Head of caudate nucleus (tissue), 42 donors: ENCODE measurements around the gene ATP2A1.

Experiments used
- DNase-seq, 42 donors: peaks; one replicate each; pipeline versions ENCODE4 v3.0.0 to v3.0.0-alpha.2; 2020 to 2021; ENCODE audit warnings: mixed read lengths in 7 of 42
- intact Hi-C: fragments of 100-400 bp; cut with DNase I; formaldehyde crosslinking; loops from one replicate; pipeline ENCODE4 v1.15.0; 2022

The ATP2A1 gene

DNA sequence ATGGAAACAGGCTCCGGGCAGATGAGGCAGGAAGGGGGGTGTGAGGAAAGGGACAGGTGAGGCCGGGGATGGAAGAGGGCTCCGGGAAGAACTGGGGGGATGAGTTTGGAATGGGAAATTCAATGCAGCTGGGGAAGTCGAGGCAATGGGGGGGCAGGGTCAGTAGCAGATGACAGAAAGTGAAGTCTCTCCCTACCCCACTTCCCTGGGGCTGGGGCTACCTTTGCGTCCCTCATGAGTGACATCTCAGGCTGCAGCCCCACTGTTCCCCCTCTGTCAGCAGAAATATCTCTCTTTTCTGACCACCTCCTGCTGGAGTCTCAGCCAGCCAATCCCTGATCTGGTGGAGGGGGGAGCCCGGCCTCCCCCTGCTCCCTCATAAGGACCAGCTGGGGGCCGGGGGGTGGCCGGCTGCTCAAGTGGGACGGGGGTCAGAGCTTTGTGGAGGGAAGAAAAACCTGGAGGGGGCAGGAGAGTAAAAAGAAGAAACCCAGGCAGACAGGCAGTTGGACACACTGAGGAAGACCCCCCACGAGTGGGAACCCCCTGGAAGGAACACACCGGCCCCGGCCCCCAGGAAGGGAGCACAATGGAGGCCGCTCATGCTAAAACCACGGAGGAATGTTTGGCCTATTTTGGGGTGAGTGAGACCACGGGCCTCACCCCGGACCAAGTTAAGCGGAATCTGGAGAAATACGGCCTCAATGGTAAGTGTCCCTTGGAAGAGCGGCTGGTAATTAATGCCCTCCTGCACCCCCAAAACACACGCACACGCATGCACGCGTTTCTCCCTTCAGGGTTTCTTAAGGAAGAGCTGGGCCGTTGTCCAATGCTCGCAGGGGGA lies at the start of gene ATP2A1:
Gene ATP2A1, plus strand, starts transcription at position 406 of the 844 bp plus-strand sequence. Its CDS starts 184 bp downstream, at position 590.
- DNase-seq, result no peak
- intact Hi-C loops, result no loop called here

- intact Hi-C loops, result no loop called here
- DNase-seq, result no peak
These were observed 48.5 kb upstream of the ATP2A1 start for GRCh38 chr16:28829747-28830146.

- intact Hi-C loops, result no loop called here
- DNase-seq, result no peak
These were observed 47.8 kb upstream of the ATP2A1 start for GRCh38 chr16:28830531-28830930.

GRCh38 chr16:28834349-28834748 lies 43.9 kb upstream of the ATP2A1 start:
- intact Hi-C loops, result no loop called here
- DNase-seq, result no peak

- intact Hi-C loops, result no loop called here
- DNase-seq, result no peak
These were observed 43.1 kb upstream of the ATP2A1 start for GRCh38 chr16:28834873-28835863.

DNA sequence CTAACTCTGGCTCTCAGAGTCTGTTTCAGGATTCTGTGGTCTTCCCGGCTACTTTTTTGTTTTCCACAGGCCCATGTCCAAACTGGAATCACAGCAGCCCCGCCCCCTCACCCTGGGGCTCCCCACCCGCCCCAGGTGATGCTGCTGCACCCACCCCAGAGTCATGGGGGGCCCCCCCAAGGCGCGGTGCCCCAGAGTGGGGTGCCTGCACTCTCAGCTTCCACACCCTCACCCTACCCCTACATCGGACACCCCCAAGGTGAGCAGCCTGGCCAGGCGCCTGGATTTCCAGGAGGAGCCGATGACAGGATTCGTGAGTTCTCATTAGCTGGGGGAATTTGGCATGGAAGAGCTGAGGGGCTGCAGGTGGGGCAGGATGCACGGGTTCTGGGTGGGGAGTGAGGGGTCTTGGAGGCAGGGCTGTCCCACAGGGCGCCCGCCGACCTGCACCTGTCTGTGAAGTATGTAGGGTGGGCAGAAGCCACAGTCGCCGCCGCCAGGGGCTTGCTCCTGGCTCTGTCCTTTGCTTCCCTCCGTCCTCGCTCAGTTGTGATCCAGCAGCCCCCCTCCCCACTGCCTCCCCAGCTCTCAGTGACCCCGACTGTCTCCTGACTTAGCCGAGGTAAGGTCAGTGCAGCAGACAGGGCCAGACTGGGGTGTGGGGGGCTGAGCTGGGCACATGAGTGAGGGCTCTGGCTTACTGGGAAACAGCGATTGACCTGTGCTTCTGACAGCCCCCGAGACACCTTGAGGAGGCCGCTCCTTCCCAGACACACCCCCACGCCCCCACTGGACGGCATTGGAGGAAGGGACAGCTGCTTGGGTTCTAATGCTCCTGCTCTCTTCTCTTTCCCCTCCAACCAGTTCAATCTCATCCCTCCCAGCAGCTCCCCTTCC lies 42.2 kb upstream of the ATP2A1 start:
- DNase-seq, result no peak
- intact Hi-C loops, result no loop called here

DNA sequence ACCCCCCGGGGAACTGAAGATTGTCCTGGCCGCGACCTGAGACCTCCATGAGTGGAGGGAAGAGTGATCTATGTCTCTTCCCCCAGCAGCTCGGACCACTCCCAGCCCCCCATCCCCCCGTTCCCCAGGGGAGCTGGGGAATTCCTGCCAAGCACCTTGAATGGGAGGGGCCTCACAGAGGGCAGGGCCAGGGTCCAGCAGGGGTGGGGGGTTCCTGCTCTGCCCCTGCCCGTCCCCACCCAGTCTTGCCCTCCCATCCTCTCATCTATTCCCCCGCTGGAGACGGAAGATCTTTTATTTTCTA lies 41.6 kb upstream of the ATP2A1 start:
- DNase-seq, result no peak
- intact Hi-C loops, result no loop called here

GRCh38 chr16:28837672-28838557 lies 40.4 kb upstream of the ATP2A1 start:
- intact Hi-C loops, result no loop called here
- DNase-seq, result no peak

- intact Hi-C loops, result no loop called here
These were observed 39.8 kb upstream of the ATP2A1 start for GRCh38 chr16:28838558-28838918.

DNA sequence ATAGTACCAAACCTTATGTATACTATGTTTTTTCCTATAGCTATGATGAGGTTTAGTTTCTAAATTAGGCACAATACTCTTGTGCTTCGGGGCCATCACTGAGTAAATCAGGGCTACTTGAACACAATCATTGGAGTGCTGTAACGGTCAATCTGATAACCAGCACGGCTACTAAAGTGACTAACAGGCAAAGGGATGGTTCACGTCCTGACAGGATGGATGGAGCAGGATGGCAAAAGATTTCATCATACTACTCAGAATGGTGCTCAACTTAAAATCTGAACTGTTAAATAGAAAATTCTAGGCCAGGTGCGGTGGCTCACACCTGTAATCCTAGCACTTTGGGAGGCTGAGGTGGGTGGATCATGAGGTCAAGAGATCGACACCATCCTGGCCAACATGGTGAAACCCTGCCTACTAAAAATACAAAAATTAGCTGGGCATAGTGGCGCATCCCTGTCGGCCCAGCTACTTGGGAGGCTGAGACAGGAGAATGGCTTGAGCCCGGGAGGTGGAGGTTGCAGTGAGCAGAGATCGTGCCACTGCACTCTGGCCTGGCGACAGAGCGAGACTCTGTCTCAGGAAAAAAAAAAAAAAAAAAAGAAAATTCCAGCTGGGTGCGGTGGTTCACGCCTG lies 39.2 kb upstream of the ATP2A1 start:
- intact Hi-C loops, result no loop called here
- DNase-seq, result no peak

More at GRCh38 chr16:28838558-28838918, 39.8 kb upstream of the ATP2A1 start:
- DNase-seq, result no peak

DNA sequence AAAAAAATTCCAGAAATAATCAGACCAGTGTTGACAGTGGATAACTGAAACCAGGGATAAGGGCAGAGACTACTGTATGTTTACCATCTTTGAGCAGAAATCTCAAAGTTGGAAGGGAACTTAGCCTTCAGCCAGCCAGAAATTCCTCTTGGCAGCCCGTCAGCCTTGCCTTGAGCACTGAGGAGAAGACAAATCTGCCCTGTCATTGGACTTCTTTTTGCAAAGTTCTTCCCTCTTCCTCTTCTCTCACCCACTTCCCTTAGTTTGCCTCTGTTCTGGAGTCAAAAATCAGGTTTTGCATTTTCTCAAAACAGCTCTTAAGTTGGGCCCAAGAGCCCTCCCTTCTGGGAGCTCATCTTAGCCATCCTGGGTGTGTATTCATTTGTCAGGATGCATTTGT lies 38.4 kb upstream of the ATP2A1 start:
- DNase-seq, result no peak
- intact Hi-C loops, result loop anchor here (10.0 kb wide), 1 partner anchor 105 kb away; no protein-coding TSS in a partner anchor

DNA sequence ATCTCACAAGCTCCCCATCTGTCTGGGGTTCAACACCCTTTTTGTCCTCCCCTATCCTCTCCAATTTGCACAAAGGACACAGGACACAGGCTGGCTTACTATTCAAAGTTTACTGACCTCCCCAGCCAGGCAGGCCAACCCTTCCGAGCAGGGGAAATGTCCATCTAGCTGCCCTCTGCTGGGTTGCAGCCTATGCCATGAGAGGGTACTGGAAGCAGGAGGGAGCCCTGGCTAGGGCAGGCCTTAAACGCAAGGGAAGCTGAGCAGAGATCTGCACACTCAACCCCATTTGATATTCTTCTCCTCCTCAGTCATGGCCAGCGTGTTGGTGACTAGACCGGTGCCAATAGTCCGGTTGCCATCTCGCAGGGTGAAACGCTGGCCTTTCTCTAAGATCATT lies 35.6 kb upstream of the ATP2A1 start:
- intact Hi-C loops, result loop anchor here (10.0 kb wide), 1 partner anchor 102 kb away; no protein-coding TSS in a partner anchor
- DNase-seq, result no peak

- intact Hi-C loops, result loop anchor here (10.0 kb wide), 1 partner anchor 101 kb away; no protein-coding TSS in a partner anchor
- no peak for DNase-seq
These were observed 34.5 kb upstream of the ATP2A1 start for GRCh38 chr16:28843766-28844165.

DNA sequence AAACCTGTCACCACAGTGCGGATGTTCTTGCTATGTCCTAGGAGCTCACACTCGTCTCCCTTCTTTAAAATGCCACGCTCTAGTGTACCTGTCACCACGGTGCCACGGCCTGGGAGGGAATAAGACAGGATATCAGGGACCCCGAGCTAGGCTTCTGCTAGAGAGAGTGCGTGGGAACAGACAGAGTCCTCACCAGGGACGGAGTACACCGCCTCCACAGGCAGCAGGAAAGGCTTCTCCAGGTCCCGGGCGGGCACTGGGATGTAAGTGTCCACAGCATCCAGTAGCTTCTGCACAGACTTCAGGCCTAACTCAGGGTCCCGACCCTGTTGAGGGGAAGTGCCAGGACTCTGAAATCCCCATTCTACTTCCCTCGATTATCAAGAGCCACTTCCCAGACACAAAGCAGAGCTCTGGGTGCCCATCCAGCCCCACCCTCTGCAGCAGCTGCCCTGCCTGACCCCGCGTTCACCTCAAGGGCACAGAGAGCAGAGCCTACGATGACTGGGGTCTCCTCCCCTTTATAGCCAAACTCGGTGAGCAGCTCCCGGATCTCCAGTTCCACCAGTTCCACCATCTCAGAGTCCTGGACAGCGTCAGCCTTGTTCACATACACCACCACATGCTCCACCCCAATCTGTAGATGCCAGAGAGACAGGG lies 33.9 kb upstream of the ATP2A1 start:
- intact Hi-C loops, result loop anchor here (10.0 kb wide), 1 partner anchor 100 kb away; no protein-coding TSS in a partner anchor

GRCh38 chr16:28845293-28845692 lies 33.0 kb upstream of the ATP2A1 start:
- peak in 6 of 42 donors; percentile 4 to 48 (median 36) for DNase-seq
- intact Hi-C loops, result loop anchor here (10.0 kb wide), 1 partner anchor 100 kb away; no protein-coding TSS in a partner anchor

More for the DNA sequence above, 33.9 kb upstream of the ATP2A1 start:
- no peak for DNase-seq

DNA sequence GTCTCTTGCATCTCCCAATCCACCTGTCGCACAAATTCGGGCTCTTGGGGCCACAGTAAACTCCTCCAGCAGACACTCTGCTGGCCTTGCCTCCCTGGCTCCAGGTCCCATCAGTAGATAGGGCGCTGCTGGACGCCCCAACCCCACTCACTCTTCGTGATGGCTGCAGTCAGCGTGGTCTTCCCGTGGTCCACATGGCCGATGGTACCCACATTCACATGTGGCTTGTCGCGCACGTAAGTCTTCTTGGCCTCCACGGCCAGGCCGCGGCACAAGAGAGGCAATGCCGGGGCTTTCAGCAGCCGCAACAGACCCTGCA lies 32.6 kb upstream of the ATP2A1 start:
- peak in 3 of 42 donors; percentile 11 to 37 (median 33) for DNase-seq
- intact Hi-C loops, result loop anchor here (1.0 to 10.0 kb wide), 3 partner anchors 18 to 99 kb away; partner anchors contain the start of gene SH2B1
